ENCODE data around the gene STMN1. TPM values are rescaled to one million over a fixed set of nuclear protein-coding genes. Genes with fewer than 3 reads are reported as not detected.

STMN1 gene
- polyA plus RNA-seq, 2 of the 4 experiments (the other 2 are of a cell fraction), result 82.4 to 145 TPM

GRCh38 chr1:25874635-25875153 lies 31.5 kb downstream of the STMN1 start:
- ATAC-seq (peak; percentile 44 to 65; a peak in 5 of 6 replicates), FAIRE-seq (no peak), DNase-seq (ENCODE audit: low read depth in 1 of 2, low spot score in 1 of 2) (no peak)
- no peak for TF ChIP-seq TFCP2L1 (CRISPR knock-in tag; IDR thresholded peaks at IDR 0.05)
- H3K4me3 ChIP-seq, result peak overlapping the region; percentile 58
- H3K4me2 ChIP-seq, result peak overlapping the region; percentile 98
- peak overlapping the region; percentile 89 to 98 for H3K27ac ChIP-seq
- ChIA-PET POLR2A (interaction anchor here (0.8 to 1.3 kb wide), 3 partner anchors 18 to 37 kb away, joined by 3 to 6 read pairs (median 3); no protein-coding TSS in a partner anchor), CTCF (interaction anchor here (0.6 to 2.1 kb wide), 9 partner anchors 10 to 773 kb away, joined by 3 to 6 read pairs (median 3); no protein-coding TSS in a partner anchor)
- H3K9me3 ChIP-seq, result no peaks in the 10 kb centered on the region
- H3K4me1 ChIP-seq, result peaks cover 44% of the 10 kb centered on the region
- 58% methylated on average over 8 of the region's 8 CpGs for WGBS (ENCODE audit: missing lambda C conversion rate)

GRCh38 chr1:25874209-25874608 lies 32.0 kb downstream of the STMN1 start:
- ChIA-PET POLR2A (interaction anchor here (0.8 to 1.1 kb wide), 2 partner anchors 22 to 37 kb away, joined by 3 read pairs; no protein-coding TSS in a partner anchor), CTCF (interaction anchor here (0.6 to 2.1 kb wide), 6 partner anchors 10 to 121 kb away, joined by 3 to 6 read pairs (median 4); no protein-coding TSS in a partner anchor)
- H3K9me3 ChIP-seq, result no peaks in the 10 kb centered on the region
- WGBS (ENCODE audit: missing lambda C conversion rate), result 87% methylated on average over 3 of the region's 3 CpGs
- no peak for DNase-seq (ENCODE audit: low read depth in 1 of 2, low spot score in 1 of 2)
- no peak for ATAC-seq
- H3K4me1 ChIP-seq, result peaks cover 44% of the 10 kb centered on the region
- no peak for TF ChIP-seq RCOR1 (IDR thresholded peaks at IDR 0.05; ENCODE audit: low read depth, low read length)
- TF ChIP-seq ELK1 (IDR thresholded peaks at IDR 0.05; ENCODE audit: low read depth, low read length), result no peak
- TF ChIP-seq ZNF302 (CRISPR knock-in tag; IDR thresholded peaks at IDR 0.05), result no peak
- no peak for TF ChIP-seq BHLHE40 (IDR thresholded peaks at IDR 0.05; ENCODE audit: low read depth, low read length)
- no peak for TF ChIP-seq NR3C1 (IDR thresholded peaks at IDR 0.05)
- TF ChIP-seq CEBPB (IDR thresholded peaks at IDR 0.05), result no peak
- TF ChIP-seq MAX (IDR thresholded peaks at IDR 0.05), result no peak
- TF ChIP-seq HEYL (CRISPR knock-in tag; IDR thresholded peaks at IDR 0.05), result no peak
- no peak for TF ChIP-seq FOSL2 (IDR thresholded peaks at IDR 0.05)
- TF ChIP-seq FOSL2 (CRISPR knock-in tag; IDR thresholded peaks at IDR 0.05), result no peak
- TF ChIP-seq EP300 (IDR thresholded peaks at IDR 0.05), result no peak
- no peak for TF ChIP-seq HOXA7 (CRISPR knock-in tag; IDR thresholded peaks at IDR 0.05)
- no peak for TF ChIP-seq NPAS2 (CRISPR knock-in tag; IDR thresholded peaks at IDR 0.05; ENCODE audit: borderline replicate concordance)
- no peak for TF ChIP-seq FOSB (CRISPR knock-in tag; IDR thresholded peaks at IDR 0.05)
- TF ChIP-seq ESRRA (IDR thresholded peaks at IDR 0.05; ENCODE audit: borderline replicate concordance, low read length), result no peak
- TF ChIP-seq RNF2 (IDR thresholded peaks at IDR 0.05; ENCODE audit: borderline replicate concordance, low read depth), result no peak
- no peak for TF ChIP-seq MYC (IDR thresholded peaks at IDR 0.05; ENCODE audit: borderline replicate concordance, low read length)
- no peak for TF ChIP-seq RARB (CRISPR knock-in tag; IDR thresholded peaks at IDR 0.05)
- H3K27ac ChIP-seq, result peak overlapping the region; percentile 89 to 98; a peak in 5 of 6 replicates
- H3K4me2 ChIP-seq, result peak overlapping the region; percentile 98
- H3K4me3 ChIP-seq, result peak overlapping the region; percentile 58; the same call in 2 of the 3 replicates
- no peak for FAIRE-seq

DNA sequence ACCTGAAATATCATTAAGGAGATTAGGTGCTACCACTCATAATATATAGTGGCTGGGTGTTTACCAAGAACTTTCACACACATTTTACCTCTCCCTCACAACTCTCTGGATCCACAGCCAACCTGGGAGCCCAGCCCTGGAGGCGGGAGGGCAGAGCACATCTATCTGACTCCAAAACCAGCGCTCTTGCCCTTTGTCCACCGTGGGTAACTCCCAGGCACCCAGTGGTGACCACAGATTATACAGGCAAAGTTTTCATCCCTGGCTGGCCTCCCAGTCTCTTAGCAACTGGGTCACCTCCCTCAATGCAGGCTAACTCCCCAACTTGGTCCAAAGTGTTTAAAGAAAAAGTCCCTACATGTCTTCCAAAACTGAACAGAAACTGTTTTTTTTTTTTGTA lies 33.1 kb downstream of the STMN1 start:
- DNase-seq (ENCODE audit: low read depth in 1 of 2, low spot score in 1 of 2) (no peak), ATAC-seq (no peak), FAIRE-seq (no peak)
- H3K27ac ChIP-seq, result peak overlapping the region in 1 of 2 experiments; percentile 3; a peak in 1 of 6 replicates
- H3K4me1 ChIP-seq, result peaks cover 45% of the 10 kb centered on the region
- no peaks in the 10 kb centered on the region for H3K9me3 ChIP-seq
- 0 out of 3 replicates have a peak overlapping the region, but pooled peaks have one; percentile 14 for H3K4me2 ChIP-seq
- CTCF ChIA-PET, result no interaction called here
- POLR2A ChIA-PET, result no interaction called here
- TF ChIP-seq KDM1A (IDR thresholded peaks at IDR 0.05; ENCODE audit: low read depth) (no peak), RFX5 (IDR thresholded peaks at IDR 0.05) (no peak), JUNB (IDR thresholded peaks at IDR 0.05) (no peak), ZSCAN20 (CRISPR knock-in tag; IDR thresholded peaks at IDR 0.05) (no peak), TFCP2L1 (CRISPR knock-in tag; IDR thresholded peaks at IDR 0.05) (no peak), GATA3 (IDR thresholded peaks at IDR 0.05; ENCODE audit: borderline replicate concordance) (no peak)
- no peak overlapping the region for H3K4me3 ChIP-seq
- 81% methylated on average over 3 of the region's 3 CpGs for WGBS (ENCODE audit: missing lambda C conversion rate)

Data from A549 (cell line).